ENCODE measurements around the gene DTWD1. TPM values are rescaled to one million over a fixed set of nuclear protein-coding genes. Genes with fewer than 3 reads are reported as not detected.

Gene DTWD1
- total RNA-seq, 4 donors from 2014 or later = 16.2 to 36.0 (median 27.8) TPM

DNA sequence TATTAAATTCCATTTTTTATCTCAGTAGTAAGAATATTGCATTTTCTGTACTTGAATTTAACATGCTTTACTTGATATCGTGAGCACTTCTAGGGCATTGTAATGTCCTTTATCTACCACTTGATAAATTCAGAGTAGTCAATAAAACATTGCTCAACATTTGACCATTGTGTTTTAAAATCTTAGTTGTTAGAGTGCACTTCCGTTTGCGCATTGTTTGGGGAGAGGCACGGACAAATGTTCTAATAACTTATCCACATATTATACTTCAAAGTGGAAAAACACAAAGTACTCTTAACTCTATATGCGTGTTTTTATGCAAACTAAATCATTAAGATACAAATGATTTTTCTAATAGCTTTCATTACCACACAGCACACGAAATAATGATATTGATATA lies 649 bp upstream of the DTWD1 start:
- Histone ChIP-seq H3K27me3 (no peaks in the 10 kb centered on the region), H3K36me3 (peaks cover 0 to under 1% of the 10 kb centered on the region in 2 donors), H3K4me1 (peaks cover 0 to 21% of the 10 kb centered on the region in 2 donors), H3K9me3 (no peaks in the 10 kb centered on the region), H3K4me3 (replicated peaks in 1 of 3) (peak overlapping the region in 2 of 3 donors; percentile 43 to 62), H3K27ac (peak overlapping the region; percentile 48 to 94 (median 94))
- DNase-seq = no peak
- TF ChIP-seq, protein P1, sequence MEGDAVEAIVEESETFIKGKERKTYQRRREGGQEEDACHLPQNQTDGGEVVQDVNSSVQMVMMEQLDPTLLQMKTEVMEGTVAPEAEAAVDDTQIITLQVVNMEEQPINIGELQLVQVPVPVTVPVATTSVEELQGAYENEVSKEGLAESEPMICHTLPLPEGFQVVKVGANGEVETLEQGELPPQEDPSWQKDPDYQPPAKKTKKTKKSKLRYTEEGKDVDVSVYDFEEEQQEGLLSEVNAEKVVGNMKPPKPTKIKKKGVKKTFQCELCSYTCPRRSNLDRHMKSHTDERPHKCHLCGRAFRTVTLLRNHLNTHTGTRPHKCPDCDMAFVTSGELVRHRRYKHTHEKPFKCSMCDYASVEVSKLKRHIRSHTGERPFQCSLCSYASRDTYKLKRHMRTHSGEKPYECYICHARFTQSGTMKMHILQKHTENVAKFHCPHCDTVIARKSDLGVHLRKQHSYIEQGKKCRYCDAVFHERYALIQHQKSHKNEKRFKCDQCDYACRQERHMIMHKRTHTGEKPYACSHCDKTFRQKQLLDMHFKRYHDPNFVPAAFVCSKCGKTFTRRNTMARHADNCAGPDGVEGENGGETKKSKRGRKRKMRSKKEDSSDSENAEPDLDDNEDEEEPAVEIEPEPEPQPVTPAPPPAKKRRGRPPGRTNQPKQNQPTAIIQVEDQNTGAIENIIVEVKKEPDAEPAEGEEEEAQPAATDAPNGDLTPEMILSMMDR (IDR thresholded peaks at IDR 0.05) = peak in 2 of 6 experiments; percentile 5 to 30
- no peak for TF ChIP-seq POLR2A (IDR thresholded peaks at IDR 0.05)
- intact Hi-C loops (cut with DNase I) = no loop called here
- 2 to 3% methylated on average over 6 of the region's 6 CpGs for WGBS, 2 donors

- no peaks in the 10 kb centered on the region for H3K9me3 ChIP-seq
- H3K36me3 ChIP-seq = peaks cover 4 to 6% of the 10 kb centered on the region in 2 donors
- H3K27me3 ChIP-seq = no peaks in the 10 kb centered on the region
- intact Hi-C loops (cut with DNase I) = no loop called here
- no peak for TF ChIP-seq POLR2A (IDR thresholded peaks at IDR 0.05)
- TF ChIP-seq, protein P1 (IDR thresholded peaks at IDR 0.05) = no peak
- H3K27ac ChIP-seq = peak overlapping the region; percentile 84 to 94 (median 94)
- no peak for DNase-seq
- peaks cover 0 to 21% of the 10 kb centered on the region in 2 donors for H3K4me1 ChIP-seq
- WGBS, 2 donors = 12 to 17% methylated on average over 8 of the region's 8 CpGs
- H3K4me3 ChIP-seq (replicated peaks in 1 of 3) = peak overlapping the region; percentile 49 to 62 (median 61)
Observed at GRCh38 chr15:49621401-49621811, 558 bp downstream of the DTWD1 start.

GRCh38 chr15:49621887-49622286 lies 1.0 kb downstream of the DTWD1 start:
- no peak for DNase-seq
- H3K4me1 ChIP-seq = peaks cover 0 to 21% of the 10 kb centered on the region in 2 donors
- H3K4me3 ChIP-seq (replicated peaks in 1 of 3) = peak overlapping the region in 1 of 3 donors; percentile 62
- peak overlapping the region in 1 of 3 donors; percentile 94 for H3K27ac ChIP-seq
- no peak for TF ChIP-seq POLR2A (IDR thresholded peaks at IDR 0.05)
- TF ChIP-seq, protein P1 (IDR thresholded peaks at IDR 0.05) = no peak
- intact Hi-C loops (cut with DNase I) = no loop called here
- H3K9me3 ChIP-seq = no peaks in the 10 kb centered on the region
- WGBS, 2 donors = 25 to 41% methylated on average over 1 of the region's 1 CpG
- no peaks in the 10 kb centered on the region for H3K27me3 ChIP-seq
- H3K36me3 ChIP-seq = peaks cover 4 to 6% of the 10 kb centered on the region in 2 donors

DNA sequence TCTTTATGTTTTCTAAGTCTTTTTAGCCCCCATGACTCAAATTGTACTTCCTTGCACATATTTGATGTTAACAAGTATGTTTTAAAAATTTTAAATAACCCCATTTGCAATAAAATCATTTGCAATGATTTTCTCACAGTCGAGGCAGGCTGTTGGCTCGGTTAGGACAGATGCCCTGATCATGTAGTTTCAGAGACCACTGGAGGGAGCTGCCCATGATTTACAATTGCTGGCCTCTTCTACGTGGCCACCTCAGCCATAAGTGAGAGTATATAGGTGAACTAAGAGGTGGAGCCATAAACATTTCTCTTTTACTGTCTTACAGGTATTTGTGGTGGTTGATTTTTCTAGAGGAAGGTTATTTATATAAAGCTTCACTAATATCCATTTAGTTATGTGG lies 1.7 kb downstream of the DTWD1 start:
- Histone ChIP-seq H3K27ac (no peak overlapping the region), H3K4me1 (peaks cover 0 to 21% of the 10 kb centered on the region in 2 donors), H3K4me3 (replicated peaks in 1 of 3) (no peak overlapping the region), H3K27me3 (no peaks in the 10 kb centered on the region), H3K9me3 (no peaks in the 10 kb centered on the region), H3K36me3 (peaks cover 4 to 6% of the 10 kb centered on the region in 2 donors)
- TF ChIP-seq, protein P1 (IDR thresholded peaks at IDR 0.05) = no peak
- no peak for TF ChIP-seq POLR2A (IDR thresholded peaks at IDR 0.05)
- intact Hi-C loops (cut with DNase I) = no loop called here
- no peak for DNase-seq
- 82 to 87% methylated on average over 3 of the region's 3 CpGs for WGBS, 2 donors

DNA sequence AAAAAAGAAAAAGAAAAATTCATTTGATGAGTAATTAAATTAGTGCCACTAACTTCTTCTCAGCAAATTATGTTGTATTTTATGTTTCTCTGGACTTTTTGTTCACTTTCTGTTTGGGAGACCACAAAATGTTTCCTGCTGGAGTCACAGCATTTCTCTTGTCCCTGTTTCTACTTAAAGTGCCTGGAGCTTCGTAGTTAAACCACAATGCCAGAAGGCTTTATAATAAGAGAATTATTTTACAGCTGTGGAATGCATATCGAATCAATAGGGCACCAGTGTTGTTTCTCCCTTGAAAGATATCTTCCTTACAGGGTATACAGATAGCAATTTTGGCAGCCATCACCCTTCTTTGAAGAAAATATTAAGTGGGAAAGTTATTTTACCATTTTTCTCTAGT lies 3.2 kb downstream of the DTWD1 start:
- Histone ChIP-seq H3K4me1 (peaks cover 0 to 21% of the 10 kb centered on the region in 2 donors), H3K27ac (no peak overlapping the region), H3K9me3 (no peaks in the 10 kb centered on the region), H3K36me3 (peaks cover 8% of the 10 kb centered on the region in 2 donors), H3K27me3 (no peaks in the 10 kb centered on the region), H3K4me3 (replicated peaks in 1 of 3) (no peak overlapping the region)
- 89 to 90% methylated on average over 2 of the region's 2 CpGs for WGBS, 2 donors
- no peak for DNase-seq
- intact Hi-C loops (cut with DNase I) = no loop called here
- TF ChIP-seq, protein P1 (IDR thresholded peaks at IDR 0.05) = no peak
- no peak for TF ChIP-seq POLR2A (IDR thresholded peaks at IDR 0.05)

Measured in thyroid gland (tissue), 4 donors.